ENCODE measurements around the gene FEM1B. TPM values are rescaled to one million over a fixed set of nuclear protein-coding genes. Genes with fewer than 3 reads are reported as not detected.

Gene FEM1B
- total and polyA plus RNA-seq, 12 donors = 10.5 to 101 (median 66.9) TPM

DNA sequence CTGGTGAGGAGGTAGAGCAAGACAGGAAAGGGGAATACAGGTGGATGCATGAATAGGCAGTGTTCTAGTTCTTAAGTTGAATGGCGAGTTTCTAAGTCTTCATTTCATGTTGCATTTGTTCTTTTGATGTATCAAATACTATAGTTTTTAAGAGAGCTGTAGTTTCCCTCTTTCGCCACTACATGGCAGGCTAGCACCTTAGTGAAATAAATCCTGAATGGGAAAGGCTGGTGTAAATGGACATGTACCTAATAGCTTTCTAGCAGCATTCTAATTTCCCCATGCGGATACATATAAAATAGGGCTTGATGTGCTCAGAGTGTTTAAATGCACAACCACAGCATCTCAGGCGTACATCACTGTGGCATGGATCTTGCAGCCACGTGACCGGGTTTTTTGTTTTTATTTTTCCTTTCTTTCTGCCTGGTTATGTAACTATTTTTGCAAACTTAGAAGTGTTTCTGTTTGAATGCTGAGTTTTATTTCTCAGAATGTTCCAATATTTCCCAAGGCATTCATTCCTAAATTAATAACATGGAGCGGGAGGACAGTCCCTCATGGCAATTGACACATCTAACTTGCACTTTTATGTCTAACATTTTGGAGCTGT, 24.5 kb upstream of the FEM1B start:
- Histone ChIP-seq H3K27ac (no peak overlapping the region), H3K9me3 (no peaks in the 10 kb centered on the region), H3K4me3 (peak overlapping the region in 1 of 10 donors; percentile 8), H3K36me3 (no peaks in the 10 kb centered on the region), H3K27me3 (no peaks in the 10 kb centered on the region), H3K4me1 (peaks cover 0 to 35% (median 15%) of the 10 kb centered on the region in 9 donors)
- TF ChIP-seq, protein P1, sequence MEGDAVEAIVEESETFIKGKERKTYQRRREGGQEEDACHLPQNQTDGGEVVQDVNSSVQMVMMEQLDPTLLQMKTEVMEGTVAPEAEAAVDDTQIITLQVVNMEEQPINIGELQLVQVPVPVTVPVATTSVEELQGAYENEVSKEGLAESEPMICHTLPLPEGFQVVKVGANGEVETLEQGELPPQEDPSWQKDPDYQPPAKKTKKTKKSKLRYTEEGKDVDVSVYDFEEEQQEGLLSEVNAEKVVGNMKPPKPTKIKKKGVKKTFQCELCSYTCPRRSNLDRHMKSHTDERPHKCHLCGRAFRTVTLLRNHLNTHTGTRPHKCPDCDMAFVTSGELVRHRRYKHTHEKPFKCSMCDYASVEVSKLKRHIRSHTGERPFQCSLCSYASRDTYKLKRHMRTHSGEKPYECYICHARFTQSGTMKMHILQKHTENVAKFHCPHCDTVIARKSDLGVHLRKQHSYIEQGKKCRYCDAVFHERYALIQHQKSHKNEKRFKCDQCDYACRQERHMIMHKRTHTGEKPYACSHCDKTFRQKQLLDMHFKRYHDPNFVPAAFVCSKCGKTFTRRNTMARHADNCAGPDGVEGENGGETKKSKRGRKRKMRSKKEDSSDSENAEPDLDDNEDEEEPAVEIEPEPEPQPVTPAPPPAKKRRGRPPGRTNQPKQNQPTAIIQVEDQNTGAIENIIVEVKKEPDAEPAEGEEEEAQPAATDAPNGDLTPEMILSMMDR (IDR thresholded peaks at IDR 0.05) = peak; percentile 67 to 91 (median 88)
- ATAC-seq (peak in 6 of 8 donors; percentile 25 to 49 (median 41)), DNase-seq (peak in 1 of 2 donors; percentile 48)
- intact Hi-C loops (cut with DNase I) = loop anchor here (1.0 to 10.0 kb wide), 14 partner anchors 44 to 422 kb away; no protein-coding TSS in a partner anchor
- WGBS, 2 donors = 25 to 41% methylated on average over 7 of the region's 7 CpGs

DNA sequence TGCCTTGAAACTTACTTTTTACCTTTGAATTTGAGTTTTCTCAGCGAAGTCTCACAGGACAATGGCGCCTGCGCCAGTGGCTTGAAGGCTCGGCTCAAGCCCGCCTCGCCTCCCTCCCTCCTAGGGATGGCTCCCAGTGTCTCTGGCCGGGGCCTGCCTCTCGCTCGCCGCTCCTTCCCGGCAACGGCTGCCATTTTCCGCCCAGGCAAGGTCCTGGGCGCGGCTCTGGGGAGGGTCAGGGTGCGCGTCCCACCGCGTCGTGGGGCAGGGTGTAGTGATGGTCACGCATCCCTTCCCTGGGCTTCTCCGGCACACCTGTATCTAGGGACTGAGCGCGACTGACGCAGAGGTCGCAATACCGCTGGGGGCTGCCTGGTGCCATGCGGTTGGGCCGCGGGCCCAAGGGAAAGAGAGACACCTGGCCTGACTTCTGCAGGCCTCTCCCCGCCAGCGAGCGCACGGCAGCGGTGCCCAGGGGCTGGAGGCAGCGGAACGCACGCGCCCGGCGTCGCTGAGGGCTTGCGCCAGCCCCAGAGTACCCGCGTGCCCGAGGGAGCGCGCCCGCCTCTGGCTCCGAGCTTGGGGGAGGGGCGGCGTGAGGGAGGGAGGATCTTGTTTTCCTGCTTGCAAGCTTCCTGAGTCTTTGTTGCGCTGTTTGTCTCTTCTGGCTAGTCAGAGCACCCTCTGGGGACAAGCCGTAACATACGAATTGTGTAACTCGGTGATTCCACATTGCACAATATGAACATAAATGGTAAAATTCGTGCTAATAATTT, 20.7 kb upstream of the FEM1B start:
- H3K4me3 ChIP-seq = peak overlapping the region; percentile 23 to 78 (median 62)
- WGBS, 2 donors = 5 to 10% methylated on average over 54 to 56 of the region's 57 CpGs
- DNase-seq (peak; percentile 89), ATAC-seq (peak; percentile 91 to 96 (median 94))
- H3K27me3 ChIP-seq = no peaks in the 10 kb centered on the region
- peak overlapping the region; percentile 64 to 93 (median 86) for H3K27ac ChIP-seq
- H3K36me3 ChIP-seq = no peaks in the 10 kb centered on the region
- no peaks in the 10 kb centered on the region for H3K9me3 ChIP-seq
- TF ChIP-seq, protein P1 (IDR thresholded peaks at IDR 0.05) = peak in 1 of 9 donors; percentile 8
- intact Hi-C loops (cut with DNase I) = loop anchor here in 6 of 10 donors (10.0 kb wide), 4 partner anchors 48 to 418 kb away; no protein-coding TSS in a partner anchor
- H3K4me1 ChIP-seq = peaks cover 0 to 31% (median 15%) of the 10 kb centered on the region in 9 donors

DNA sequence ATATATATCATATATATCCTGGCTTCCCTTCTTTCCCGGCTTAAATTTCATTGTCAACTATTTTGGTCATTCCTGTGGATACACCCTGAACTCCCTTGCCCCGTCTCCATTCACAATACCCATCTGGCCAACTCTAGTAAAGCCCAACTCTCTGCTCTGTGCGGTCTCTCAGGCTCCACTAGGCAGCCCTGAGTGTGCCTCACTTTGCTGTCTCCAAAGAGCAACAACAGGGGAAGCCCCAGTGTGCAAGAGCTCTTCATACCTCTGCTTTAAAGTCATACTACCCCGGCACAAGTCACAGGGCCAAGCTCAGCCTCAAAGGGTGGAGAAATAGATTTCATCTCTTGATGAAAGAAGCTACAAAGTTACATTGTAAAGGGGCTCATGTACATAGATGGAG, 18.9 kb upstream of the FEM1B start:
- Histone ChIP-seq H3K9me3 (no peaks in the 10 kb centered on the region), H3K4me3 (no peak overlapping the region), H3K27me3 (peaks cover 0 to 9% (median 0%) of the 10 kb centered on the region in 7 donors), H3K27ac (peak overlapping the region in 1 of 10 donors; percentile 22), H3K4me1 (peaks cover 0 to 25% (median 15%) of the 10 kb centered on the region in 9 donors), H3K36me3 (no peaks in the 10 kb centered on the region)
- 66 to 67% methylated on average over 4 of the region's 4 CpGs for WGBS, 2 donors
- TF ChIP-seq, protein P1 (IDR thresholded peaks at IDR 0.05) = no peak
- intact Hi-C loops (cut with DNase I) = loop anchor here in 6 of 10 donors (10.0 kb wide), 4 partner anchors 46 to 416 kb away; no protein-coding TSS in a partner anchor
- ATAC-seq = peak in 1 of 8 donors; percentile 19
- DNase-seq = no peak

DNA sequence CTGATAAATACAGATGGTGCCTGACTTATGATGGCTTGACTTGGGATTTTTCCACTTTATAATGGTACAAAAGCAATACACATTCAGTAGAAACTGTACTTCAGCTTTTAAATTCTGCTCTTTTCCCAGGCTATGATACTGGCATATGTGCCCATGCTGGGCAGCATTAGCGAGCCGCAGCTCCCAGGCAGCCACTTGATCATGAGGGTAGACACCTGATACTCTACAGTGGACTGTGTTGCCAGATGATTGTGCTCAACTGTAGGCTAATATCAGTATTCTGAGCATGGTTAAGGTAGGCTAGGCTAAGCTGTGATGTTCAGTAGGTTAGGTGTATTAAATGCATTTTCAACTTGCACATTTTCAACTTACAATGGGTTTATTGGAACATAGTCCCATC, 17.7 kb upstream of the FEM1B start:
- H3K27me3 ChIP-seq = peaks cover 0 to 20% (median 0%) of the 10 kb centered on the region in 7 donors
- no peaks in the 10 kb centered on the region for H3K36me3 ChIP-seq
- peaks cover 0 to 25% (median 15%) of the 10 kb centered on the region in 9 donors for H3K4me1 ChIP-seq
- WGBS, 2 donors = 60 to 71% methylated on average over 2 of the region's 2 CpGs
- DNase-seq (no peak), ATAC-seq (peak in 5 of 8 donors; percentile 27 to 72 (median 46))
- no peaks in the 10 kb centered on the region for H3K9me3 ChIP-seq
- intact Hi-C loops (cut with DNase I) = loop anchor here in 6 of 10 donors (10.0 kb wide), 4 partner anchors 45 to 415 kb away; no protein-coding TSS in a partner anchor
- H3K4me3 ChIP-seq = no peak overlapping the region
- H3K27ac ChIP-seq = peak overlapping the region in 4 of 10 donors; percentile 0 to 57 (median 34)
- TF ChIP-seq, protein P1 (IDR thresholded peaks at IDR 0.05) = no peak

Data from heart right ventricle (tissue), 16 donors.